Measurements from ENCODE around the gene IL1RAPL1.

IL1RAPL1 gene

DNA sequence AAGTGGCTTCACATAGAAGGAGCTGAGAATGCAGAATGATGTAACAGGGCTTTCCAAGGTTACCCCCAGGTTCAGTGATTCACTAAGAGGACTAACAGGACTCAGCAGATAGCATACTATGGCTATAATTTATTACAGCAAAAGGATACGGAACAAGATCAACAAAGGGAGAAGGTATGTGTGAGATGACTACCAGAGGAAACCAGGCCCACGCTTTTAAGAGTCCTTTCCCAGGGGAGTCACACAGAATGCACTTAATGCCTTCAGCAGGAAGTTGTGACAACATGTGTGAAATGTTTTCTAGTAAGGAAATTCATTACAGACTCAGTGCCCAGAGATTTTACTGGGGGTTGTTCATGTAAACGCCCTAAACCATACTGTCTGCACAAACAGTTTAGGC is 1254.5 kb downstream of the IL1RAPL1 start:
- DNase-seq = no peak

DNA sequence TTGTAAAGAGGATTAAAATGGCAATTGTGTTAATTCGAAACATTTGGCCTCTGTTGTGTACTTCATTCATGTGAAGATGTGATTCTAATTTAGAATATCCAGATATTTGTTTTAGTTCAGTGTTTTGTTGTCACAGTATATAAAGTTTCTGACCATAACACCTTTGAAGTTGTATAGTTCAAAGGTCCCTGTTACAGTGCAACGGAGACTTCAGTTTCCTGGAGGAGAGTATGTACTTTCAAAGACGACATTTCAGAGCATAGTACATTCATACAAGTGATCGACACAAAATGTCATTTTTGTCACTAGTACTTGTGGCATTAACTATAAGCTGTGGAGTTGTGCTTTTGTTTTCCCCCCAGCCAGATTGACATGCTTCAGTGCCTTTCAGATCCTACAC is 1255.3 kb downstream of the IL1RAPL1 start:
- DNase-seq = no peak

- no peak for DNase-seq
Observed at GRCh38 chrX:29851857-29852605, 1264.8 kb downstream of the IL1RAPL1 start.

DNA sequence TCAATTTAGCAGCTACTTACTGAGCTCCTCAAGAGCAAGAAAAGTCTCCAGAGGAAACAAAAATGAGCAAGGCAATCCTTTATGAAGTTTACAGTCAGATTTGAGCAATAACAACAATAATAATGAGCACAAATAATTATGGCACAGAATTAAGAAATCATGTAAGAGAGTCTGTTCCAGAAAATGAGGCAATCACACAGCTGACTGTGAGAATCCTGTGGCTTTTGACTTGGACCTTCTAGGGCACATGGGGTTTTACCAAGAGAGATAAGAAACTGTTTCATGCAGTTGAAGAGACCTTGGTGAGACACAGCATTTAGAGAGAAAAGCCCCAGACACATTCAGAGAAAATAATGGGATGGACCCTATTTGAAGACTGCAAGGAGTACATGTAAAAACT is 1265.5 kb downstream of the IL1RAPL1 start:
- DNase-seq = no peak

DNA sequence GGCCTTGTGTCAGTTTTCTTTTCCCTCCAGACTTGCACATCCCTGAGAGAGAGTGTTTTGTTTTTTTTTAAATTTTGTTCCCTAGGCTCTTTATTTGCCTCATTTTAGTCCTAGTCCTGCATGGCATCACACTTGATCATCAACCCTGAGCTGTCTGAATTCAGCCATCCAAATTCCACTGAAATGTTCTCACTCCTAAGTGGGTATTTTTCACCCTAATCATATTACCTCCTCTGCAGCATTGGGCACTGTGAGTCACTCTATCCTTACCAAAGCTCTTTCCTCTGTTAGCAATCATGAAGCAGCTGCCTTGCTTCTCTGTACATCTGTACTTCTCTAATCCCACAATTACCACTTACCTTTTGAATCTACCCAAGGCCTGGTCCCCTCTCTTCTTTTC is 1271.5 kb downstream of the IL1RAPL1 start:
- no peak for DNase-seq

- DNase-seq = no peak
Observed at GRCh38 chrX:29862126-29862677, 1275.0 kb downstream of the IL1RAPL1 start.

DNA sequence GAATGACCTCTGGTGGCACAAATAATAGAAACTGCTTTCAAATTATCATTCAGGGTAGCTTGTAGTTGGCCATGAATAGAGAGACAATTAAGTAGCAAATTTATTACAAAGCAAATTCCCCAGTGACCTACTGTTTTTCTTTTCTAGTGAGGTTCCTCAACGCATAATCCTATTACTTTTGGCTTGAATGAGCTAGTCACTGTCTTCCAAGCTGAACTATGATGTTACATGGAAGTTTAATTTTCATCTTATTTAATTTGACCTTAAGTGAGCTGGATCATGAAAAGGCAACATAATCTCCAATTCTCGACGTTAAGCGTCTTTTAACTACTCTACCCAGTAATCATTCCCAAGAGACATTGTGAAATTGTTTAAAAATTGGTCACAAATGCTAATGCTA is 1280.7 kb downstream of the IL1RAPL1 start:
- DNase-seq = no peak

GRCh38 chrX:29869837-29870236 is 1282.6 kb downstream of the IL1RAPL1 start:
- DNase-seq = no peak

DNA sequence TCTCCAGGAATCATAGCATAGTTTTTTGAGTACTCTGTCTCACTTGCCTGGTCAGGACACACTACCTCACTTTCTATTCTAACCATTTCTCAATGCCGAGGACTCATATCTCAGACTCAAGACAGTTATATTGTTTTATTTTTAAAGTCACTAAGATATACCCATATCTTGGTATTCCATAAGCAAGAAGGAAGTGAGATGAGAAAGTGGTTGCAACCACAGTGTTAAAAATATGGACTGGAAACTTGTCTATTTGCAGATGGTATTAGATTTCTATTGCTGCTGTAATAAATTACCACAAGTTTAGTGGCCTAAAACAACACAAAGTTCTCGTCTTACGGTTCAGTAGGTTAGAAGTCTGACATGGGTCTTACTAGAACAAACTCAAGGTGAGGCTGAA is 1283.4 kb downstream of the IL1RAPL1 start:
- no peak for DNase-seq

DNA sequence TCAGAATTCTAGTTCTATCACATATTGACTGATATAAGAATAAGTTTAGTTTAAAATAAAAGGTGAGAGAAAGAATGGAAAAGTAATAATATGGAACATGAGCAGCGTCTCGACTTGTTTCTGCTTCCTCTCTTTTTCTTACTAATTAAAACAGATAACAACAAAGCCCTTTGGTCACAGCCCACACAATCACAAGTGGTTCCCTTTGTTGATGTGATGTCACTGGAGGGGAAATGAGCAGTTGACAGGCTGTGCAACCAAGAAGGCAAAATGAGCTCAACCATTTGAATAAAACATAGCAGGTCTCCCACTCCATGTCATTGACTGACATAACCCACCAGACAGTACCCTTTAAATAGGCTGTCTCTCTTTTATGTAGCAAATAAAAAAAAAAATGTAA is 1285.6 kb downstream of the IL1RAPL1 start:
- no peak for DNase-seq

- DNase-seq = no peak
Observed at GRCh38 chrX:29876733-29877132, 1289.5 kb downstream of the IL1RAPL1 start.

DNA sequence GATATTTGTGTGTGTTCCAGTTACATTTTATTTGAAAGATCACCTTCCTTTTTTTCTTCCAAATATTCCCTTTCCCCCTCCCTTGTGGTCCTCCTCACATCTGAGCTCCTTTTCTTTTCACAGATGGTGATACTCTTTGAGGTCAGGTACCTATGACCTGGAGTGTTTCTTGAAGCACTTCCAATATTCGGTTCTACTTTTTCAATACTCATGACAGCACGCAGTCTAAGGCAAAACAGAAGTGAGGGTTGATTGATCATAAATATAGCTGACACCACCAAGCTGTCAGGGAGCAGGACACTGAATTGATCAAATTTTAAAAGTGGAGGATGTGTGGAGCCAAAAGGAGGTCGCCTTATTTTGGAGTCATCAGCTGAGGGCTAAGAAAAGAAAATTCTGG is 1293.7 kb downstream of the IL1RAPL1 start:
- no peak for DNase-seq

GRCh38 chrX:29890004-29890403 is 1302.8 kb downstream of the IL1RAPL1 start:
- no peak for DNase-seq

DNA sequence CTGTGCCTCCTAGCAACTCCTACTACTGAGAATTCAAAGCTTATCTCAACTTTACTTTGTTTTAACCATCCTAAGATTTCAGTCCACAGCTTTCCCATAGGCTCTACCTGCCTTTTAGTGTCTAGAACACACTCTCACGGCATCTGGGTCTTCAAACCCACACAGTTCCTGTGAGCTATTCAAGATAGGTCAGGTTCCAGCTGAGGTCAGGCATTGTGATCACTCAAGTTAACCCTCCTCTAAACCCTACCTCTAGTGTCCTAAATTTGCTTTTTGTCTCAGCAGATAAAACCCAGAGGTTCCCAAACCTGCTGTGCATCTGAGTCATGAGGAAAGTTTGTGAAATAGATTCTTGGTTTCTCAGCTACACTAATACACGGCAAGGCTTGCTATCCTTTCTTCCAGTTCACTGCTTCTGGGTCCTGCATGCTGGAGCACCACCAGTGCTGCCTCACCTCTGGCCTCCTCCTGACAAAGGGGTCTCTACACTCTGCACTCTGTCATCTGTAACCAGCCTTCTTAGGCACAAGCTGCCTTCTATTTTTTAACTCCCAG is 1303.5 kb downstream of the IL1RAPL1 start:
- no peak for DNase-seq

- no peak for DNase-seq
Observed at GRCh38 chrX:29902004-29902403, 1314.8 kb downstream of the IL1RAPL1 start.

DNA sequence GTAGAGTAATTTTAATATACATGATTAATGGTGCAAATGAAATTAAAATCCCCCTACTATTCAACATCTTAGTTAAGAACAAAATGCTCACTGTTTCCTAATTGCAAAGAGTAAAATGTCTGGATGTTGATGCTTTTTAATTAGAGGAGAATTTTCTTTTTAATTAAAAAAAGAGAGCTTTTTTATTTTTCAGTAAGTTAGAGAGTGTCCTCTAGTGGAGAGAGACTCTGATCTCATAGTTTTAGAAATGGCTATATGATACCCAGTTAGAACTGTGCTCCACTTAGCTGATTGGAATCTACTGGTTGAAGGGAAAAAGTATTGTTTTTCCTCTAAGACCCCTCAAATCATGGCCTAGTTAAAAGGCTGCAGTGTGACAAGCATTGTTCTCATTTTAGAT is 1316.1 kb downstream of the IL1RAPL1 start:
- no peak for DNase-seq

GRCh38 chrX:29911673-29912072 is 1324.4 kb downstream of the IL1RAPL1 start:
- no peak for DNase-seq

- no peak for DNase-seq
Observed at GRCh38 chrX:29913647-29914046, 1326.4 kb downstream of the IL1RAPL1 start.

DNA sequence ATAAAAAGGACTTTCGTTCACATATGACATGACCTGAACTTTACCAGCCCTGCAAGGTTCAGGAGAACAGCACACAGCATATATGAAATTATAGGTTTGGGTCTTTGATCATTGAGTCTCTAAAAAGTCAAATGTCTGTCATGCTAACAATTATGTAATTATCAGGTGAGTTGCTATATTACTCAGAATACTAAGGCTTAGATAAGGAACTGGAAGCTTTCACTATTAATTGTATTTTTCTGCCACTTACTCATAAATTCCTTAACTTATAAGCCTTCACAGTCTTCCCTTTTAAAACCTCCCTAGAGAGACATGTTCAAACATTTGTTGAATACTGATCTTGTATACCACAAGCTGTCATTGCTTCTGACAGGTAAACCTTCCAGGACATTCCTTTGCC is 1335.4 kb downstream of the IL1RAPL1 start:
- DNase-seq = no peak

DNA sequence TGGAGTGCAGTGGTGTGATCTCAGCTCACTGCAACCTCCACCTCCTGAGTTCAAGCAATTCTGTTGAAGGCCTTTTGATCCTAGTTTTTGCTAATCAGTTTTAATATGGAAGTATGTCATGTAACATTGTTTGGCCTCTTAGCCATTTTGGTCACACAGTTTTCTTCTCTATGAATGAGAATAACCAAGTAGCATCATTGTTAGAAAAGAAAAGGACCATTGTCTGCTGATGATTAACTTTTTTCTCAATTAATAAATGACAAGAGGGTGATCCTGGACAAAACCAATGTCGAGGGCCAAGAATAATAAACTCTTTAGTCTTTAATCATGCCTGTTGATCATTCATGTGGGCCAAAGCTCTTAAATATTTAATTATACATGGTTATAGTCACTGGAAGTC is 1338.8 kb downstream of the IL1RAPL1 start:
- DNase-seq = no peak

DNA sequence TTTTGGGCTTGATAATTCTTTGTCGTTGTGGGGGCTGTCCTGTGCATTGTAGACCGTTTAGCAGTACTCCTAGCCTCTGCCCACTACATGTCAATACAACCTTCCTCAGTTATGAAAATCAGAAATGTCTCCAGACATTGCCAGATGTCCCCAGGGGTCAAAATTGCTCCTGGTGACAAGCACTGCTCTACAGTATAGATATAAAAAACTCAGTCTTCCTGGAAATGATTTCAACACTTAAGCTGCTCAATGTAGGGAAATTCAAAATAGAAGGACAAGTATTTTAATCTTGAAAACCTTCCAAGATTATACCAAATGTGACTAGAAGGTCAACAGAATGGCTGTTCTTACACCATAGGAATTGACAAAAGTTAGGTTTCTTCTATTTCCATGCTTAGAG is 1339.4 kb downstream of the IL1RAPL1 start:
- no peak for DNase-seq

GRCh38 chrX:29935455-29935854 is 1348.2 kb downstream of the IL1RAPL1 start:
- no peak for DNase-seq

DNA sequence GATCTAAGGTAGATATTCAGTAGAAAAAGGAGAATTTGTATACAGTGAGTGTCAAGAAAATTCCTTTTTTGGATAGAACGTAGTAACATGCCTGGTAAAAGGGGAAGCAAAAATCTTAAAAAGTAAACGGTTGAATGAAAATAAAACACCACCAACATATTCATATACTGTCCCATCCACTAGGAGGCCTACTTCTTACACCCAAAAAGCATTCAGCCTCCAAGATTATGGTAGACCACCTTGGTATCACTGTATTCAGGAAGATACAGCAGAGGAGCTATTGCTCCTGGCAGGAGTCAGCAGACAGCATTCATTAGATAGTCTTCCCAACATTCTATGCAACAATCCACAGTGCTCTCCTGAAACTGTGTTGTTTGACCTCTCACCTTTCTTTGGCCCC is 1353.5 kb downstream of the IL1RAPL1 start:
- DNase-seq = no peak

- no peak for DNase-seq
Observed at GRCh38 chrX:29941287-29941686, 1354.0 kb downstream of the IL1RAPL1 start.

DNA sequence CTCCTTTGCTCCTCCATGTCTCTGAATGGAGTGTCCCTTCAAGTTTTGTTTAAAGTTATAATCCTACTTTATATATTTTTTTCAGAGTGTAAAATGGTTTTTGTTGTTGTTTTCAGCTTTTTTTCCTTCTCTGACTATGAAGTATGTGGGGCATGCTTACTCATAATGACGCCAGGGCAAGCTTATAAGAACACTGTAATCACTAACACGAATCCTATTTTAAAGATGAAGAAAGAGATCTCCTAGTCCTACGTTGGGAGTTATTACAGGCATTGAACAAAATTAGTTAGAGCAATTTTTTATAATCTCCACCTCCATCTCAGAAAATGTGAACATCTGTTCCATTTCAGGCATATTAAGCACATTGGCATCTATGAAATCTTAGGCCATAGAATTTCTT is 1360.0 kb downstream of the IL1RAPL1 start:
- no peak for DNase-seq

Measured in stimulated activated CD4-positive, alpha-beta T cell treated with anti-CD3 and anti-CD28 coated beads, Interleukin-15, amount 100 ng/mL, for 24 hours (primary cell).